ENCODE results near the gene STK38L. TPM values are rescaled to one million over a fixed set of nuclear protein-coding genes. Genes with fewer than 3 reads are reported as not detected.

STK38L gene
- 25.7 and 56.4 TPM in 2 replicates for total RNA-seq

DNA sequence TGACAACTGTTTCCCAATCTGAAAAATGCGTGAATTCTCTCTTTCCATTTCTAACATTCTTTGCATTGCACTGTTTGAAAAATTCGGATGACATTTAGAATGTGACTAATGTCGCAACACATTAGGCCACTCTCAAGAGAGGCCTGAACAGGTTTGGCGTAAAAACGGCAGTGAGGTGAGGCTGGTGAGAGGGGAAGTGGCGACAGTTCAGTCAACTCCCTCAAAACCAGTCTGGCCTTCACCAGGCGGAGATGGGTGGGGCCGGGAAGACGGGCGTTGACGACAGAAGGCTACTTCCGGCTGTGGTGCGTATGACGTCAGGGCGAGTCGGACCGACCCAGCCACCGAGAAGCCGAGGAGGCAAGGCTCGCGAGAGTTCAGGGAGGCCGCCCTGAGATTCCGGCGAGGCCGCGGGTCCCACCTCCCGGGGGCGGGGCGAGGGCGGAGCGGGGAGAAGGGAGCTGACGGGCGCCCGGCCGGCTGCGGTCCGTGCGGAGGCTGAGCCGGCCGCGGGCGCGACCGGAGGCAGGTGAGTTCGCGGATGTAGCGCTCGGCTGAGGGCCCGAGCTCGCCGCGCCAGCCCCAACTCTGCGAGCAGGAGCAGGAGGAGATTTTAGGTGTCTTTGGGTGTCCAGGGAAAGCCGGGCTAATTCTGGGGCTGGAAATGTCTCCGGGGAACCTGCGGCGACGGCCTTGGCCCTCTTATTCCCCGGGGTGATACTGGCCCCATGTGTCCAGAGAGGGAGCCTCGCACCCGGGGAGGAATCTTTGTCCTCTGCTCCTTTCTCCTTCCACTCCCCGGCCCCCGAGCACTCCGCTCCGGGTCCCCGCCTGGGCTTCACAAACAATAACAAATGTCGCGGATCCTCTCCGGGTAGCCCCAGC, at the start of gene STK38L:
STK38L (plus strand) TSS at position 483 of the 885 bp plus-strand sequence. CDS start 53,435 bp downstream, outside the sequence.

DNA sequence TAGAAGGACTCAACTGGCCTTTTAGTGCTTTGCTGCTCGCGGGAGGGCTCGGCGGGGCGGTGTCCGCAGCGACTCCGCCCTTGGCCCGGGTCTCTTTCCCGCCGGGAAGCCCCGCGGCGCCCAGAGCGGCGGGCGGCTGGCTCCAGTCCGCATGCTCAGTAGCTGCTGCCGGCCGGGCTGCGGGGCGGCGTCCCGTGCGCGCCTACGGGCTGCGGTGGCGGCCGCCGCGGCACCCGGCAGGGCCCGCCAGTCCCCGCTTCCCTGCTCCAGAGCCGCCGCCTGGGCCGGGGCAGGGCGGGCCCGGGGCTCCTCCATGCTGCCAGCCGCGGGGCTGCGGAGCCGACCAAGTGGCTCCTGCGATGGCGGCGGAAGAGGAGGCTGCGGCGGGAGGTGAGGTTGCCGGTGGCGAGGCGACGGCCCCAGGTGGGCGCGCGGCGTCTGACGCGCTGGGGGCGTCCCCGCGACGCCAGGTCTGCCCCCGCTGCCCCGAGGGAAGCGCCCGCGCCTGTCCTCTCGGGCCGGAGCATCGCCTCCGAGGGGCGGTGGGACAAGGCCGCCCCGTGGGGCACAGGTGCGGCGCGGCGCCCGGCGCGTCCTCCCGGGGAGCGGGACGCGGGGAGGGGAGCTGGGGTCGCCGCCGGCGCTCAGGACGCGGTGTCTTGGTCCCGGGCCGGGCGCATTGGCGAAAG, 88.8 kb downstream of the STK38L start, which contains the start of gene BMAL2:
BMAL2 (plus strand) TSS at position 123 of the 689 bp plus-strand sequence; CDS start at position 360, 237 bp downstream.

Other genes starting within 250 kb of the STK38L start
- gene TM7SF3, start 229.9 kb upstream of the STK38L start, total RNA-seq: 104 and 141 TPM in 2 replicates
- gene MED21, start 221.7 kb upstream of the STK38L start, total RNA-seq: 46.2 and 49.3 TPM in 2 replicates
- not detected in 2 replicates for gene C12orf71, start 161.7 kb upstream of the STK38L start, total RNA-seq
- 29.9 and 80.3 TPM in 2 replicates for gene BMAL2, start 88.5 kb downstream of the STK38L start, total RNA-seq
- gene SMCO2, start 202.4 kb downstream of the STK38L start, total RNA-seq: not detected in 2 replicates

All from regular cardiac myocyte (primary cell).